NCI-H774 (cell line): Measurements from ENCODE around the gene LYPLAL1.
"Not testable (repeated sequence)": the region's sequence is repeated elsewhere in the genome, so short reads cannot be mapped to it uniquely, and the experiment has no call there.

Experiments
- DNase-seq: peaks from one replicate; lab custom pipeline; 2025; lab: John Stamatoyannopoulos, UW

Gene LYPLAL1

GRCh38 chr1:219163401-219163954, 10.2 kb upstream of the LYPLAL1 start:
- no peak for DNase-seq

- DNase-seq = peak; percentile 15
These were observed 2.3 kb upstream of the LYPLAL1 start for GRCh38 chr1:219171192-219171935.

GRCh38 chr1:219172821-219173220, 857 bp upstream of the LYPLAL1 start:
- no peak for DNase-seq

GRCh38 chr1:219173434-219173757, 282 bp upstream of the LYPLAL1 start:
- DNase-seq = no peak

GRCh38 chr1:219174460-219175211, 958 bp downstream of the LYPLAL1 start:
- no peak for DNase-seq

GRCh38 chr1:219175212-219175564, 1.5 kb downstream of the LYPLAL1 start:
- DNase-seq = no peak

GRCh38 chr1:219176168-219176567, 2.5 kb downstream of the LYPLAL1 start:
- no peak for DNase-seq

- DNase-seq = no peak
These were observed 3.7 kb downstream of the LYPLAL1 start for GRCh38 chr1:219177363-219177762.

- DNase-seq = no peak
These were observed 4.3 kb downstream of the LYPLAL1 start for GRCh38 chr1:219177940-219178339.

GRCh38 chr1:219179293-219179692, 5.6 kb downstream of the LYPLAL1 start:
- DNase-seq = no peak

GRCh38 chr1:219184337-219184736, 10.7 kb downstream of the LYPLAL1 start:
- DNase-seq = no peak

- DNase-seq = no peak
These were observed 11.9 kb downstream of the LYPLAL1 start for GRCh38 chr1:219185486-219186117.

- no peak for DNase-seq
These were observed 14.7 kb downstream of the LYPLAL1 start for GRCh38 chr1:219188331-219188803.

- DNase-seq = no peak
These were observed 15.5 kb downstream of the LYPLAL1 start for GRCh38 chr1:219189021-219189824.

- no peak for DNase-seq
These were observed 16.3 kb downstream of the LYPLAL1 start for GRCh38 chr1:219189952-219190351.

GRCh38 chr1:219190605-219191004, 16.9 kb downstream of the LYPLAL1 start:
- no peak for DNase-seq

GRCh38 chr1:219195833-219196232, 22.2 kb downstream of the LYPLAL1 start:
- not testable (repeated sequence) for DNase-seq

- no peak for DNase-seq
These were observed 28.0 kb downstream of the LYPLAL1 start for GRCh38 chr1:219201656-219202055.

- DNase-seq = no peak
These were observed 28.9 kb downstream of the LYPLAL1 start for GRCh38 chr1:219202567-219202966.

GRCh38 chr1:219206350-219206749, 32.7 kb downstream of the LYPLAL1 start:
- no peak for DNase-seq

- no peak for DNase-seq
These were observed 35.9 kb downstream of the LYPLAL1 start for GRCh38 chr1:219209578-219209977.

- no peak for DNase-seq
These were observed 36.4 kb downstream of the LYPLAL1 start for GRCh38 chr1:219210067-219210466.
